KMS-11 (cell line): Measurements from ENCODE around the gene BLOC1S1.

Source experiments
- H2AFZ ChIP-seq: fragments of 200-600 bp; sonication (generic); 2 replicates; pipeline ENCODE4 v1.6.1; 2016; ENCODE audit warnings: antibody characterized with exemption, mixed run types, low read depth
- H3K27ac ChIP-seq: fragments of 200-600 bp; sonication (generic); 2 replicates; pipeline ENCODE4 v1.6.1; 2016; ENCODE audit warnings: mild to moderate bottlenecking, mixed run types
- H3K27me3 ChIP-seq: fragments of 200-600 bp; sonication (generic); 2 replicates; pipeline ENCODE4 v1.6.1; 2017; ENCODE audit warnings: mild to moderate bottlenecking, low read depth, mixed run types, moderate library complexity; ENCODE audit not compliant: insufficient read depth
- H3K36me3 ChIP-seq: fragments of 200-600 bp; sonication (generic); 2 replicates; pipeline ENCODE4 v1.6.1; 2017; ENCODE audit warnings: mild to moderate bottlenecking, mixed run types; ENCODE audit not compliant: insufficient read depth
- H3K4me1 ChIP-seq: fragments of 200-600 bp; sonication (generic); 2 replicates; pipeline ENCODE4 v1.6.1; 2016; ENCODE audit warnings: mild to moderate bottlenecking, low read depth, mixed run types; ENCODE audit not compliant: poor library complexity, severe bottlenecking
- H3K4me2 ChIP-seq: fragments of 200-600 bp; sonication (generic); 2 replicates; pipeline ENCODE4 v1.7.0; 2016; ENCODE audit warnings: mild to moderate bottlenecking, mixed run types
- H3K4me3 ChIP-seq: fragments of 200-600 bp; sonication (generic); IDR thresholded peaks from 2 replicates; pipeline ENCODE4 v1.6.1; 2017; ENCODE audit warnings: low read depth, low read length, mixed read lengths; ENCODE audit not compliant: insufficient read depth
- H3K79me2 ChIP-seq: fragments of 200-600 bp; sonication (generic); 2 replicates; pipeline ENCODE4 v1.6.1; 2016; ENCODE audit warnings: low read depth, mixed run types; ENCODE audit not compliant: insufficient read depth
- H3K9ac ChIP-seq: fragments of 200-600 bp; sonication (generic); 2 replicates; pipeline ENCODE4 v1.6.1; 2016; ENCODE audit warnings: mild to moderate bottlenecking, mixed run types
- H4K20me1 ChIP-seq: fragments of 200-600 bp; sonication (generic); 2 replicates; pipeline ENCODE4 v1.6.1; 2016; ENCODE audit warnings: mild to moderate bottlenecking, mixed run types; ENCODE audit not compliant: insufficient read depth
- TF ChIP-seq, protein P1 (sequence below): fragments of 200-600 bp; sonication (generic); conservative IDR thresholded peaks from 2 replicates; pipeline ENCODE4 v1.6.1; 2017; ENCODE audit warnings: low read depth, mild to moderate bottlenecking, antibody characterized with exemption, low read length, moderate library complexity, mixed read lengths

BLOC1S1 gene

DNA sequence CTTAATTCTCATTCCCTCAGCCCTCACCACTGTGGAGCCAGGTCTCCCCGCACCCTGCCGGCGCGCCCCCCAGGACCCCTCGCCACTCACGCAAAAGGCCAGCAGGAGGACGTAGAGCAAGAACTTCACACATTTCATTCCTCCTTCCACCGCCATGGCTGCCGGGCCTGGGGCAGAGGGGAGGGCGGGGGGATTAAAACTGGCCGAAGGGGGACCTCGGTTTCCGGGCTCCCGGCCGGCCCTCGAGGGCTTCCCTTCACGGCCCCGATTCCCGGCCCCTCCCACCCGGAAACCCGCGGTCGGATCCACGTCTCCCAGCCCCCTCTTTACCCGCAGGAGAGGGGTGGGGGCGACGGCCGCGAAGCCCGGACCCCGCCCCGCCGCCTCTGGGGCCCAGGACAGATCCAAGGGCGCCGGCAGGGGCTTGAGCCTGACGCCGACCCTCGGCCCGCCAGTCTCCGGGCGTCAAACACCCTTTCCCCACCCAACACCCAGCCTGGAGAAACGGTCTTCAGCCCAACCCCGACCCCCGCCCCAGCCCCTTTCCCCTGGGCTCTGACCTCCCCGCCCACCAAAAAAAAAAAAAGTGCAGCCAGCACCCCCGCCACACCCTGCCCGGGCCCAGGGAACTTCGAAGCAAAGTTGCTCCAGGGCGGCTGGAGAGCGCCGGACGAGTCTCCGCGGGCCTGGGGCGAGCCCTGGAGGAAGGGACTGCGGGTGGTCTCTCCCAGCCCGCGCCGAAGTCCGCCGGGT is 12.5 kb downstream of the BLOC1S1 start:
- Histone ChIP-seq H3K4me1 (peaks cover 20% of the 10 kb centered on the region), H4K20me1 (no peaks in the 10 kb centered on the region), H3K27ac (peak overlapping the region; percentile 63), H3K4me3 (peak overlapping the region; percentile 69), H3K27me3 (no peaks in the 10 kb centered on the region), H2AFZ (peak overlapping the region; percentile 88), H3K9ac (peak overlapping the region; percentile 80), H3K79me2 (peaks cover 13% of the 10 kb centered on the region; the same call in 1 of the 2 replicates), H3K4me2 (peak overlapping the region; percentile 87), H3K36me3 (no peaks in the 10 kb centered on the region; the same call in 1 of the 2 replicates)
- TF ChIP-seq, protein P1, sequence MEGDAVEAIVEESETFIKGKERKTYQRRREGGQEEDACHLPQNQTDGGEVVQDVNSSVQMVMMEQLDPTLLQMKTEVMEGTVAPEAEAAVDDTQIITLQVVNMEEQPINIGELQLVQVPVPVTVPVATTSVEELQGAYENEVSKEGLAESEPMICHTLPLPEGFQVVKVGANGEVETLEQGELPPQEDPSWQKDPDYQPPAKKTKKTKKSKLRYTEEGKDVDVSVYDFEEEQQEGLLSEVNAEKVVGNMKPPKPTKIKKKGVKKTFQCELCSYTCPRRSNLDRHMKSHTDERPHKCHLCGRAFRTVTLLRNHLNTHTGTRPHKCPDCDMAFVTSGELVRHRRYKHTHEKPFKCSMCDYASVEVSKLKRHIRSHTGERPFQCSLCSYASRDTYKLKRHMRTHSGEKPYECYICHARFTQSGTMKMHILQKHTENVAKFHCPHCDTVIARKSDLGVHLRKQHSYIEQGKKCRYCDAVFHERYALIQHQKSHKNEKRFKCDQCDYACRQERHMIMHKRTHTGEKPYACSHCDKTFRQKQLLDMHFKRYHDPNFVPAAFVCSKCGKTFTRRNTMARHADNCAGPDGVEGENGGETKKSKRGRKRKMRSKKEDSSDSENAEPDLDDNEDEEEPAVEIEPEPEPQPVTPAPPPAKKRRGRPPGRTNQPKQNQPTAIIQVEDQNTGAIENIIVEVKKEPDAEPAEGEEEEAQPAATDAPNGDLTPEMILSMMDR: no peak

DNA sequence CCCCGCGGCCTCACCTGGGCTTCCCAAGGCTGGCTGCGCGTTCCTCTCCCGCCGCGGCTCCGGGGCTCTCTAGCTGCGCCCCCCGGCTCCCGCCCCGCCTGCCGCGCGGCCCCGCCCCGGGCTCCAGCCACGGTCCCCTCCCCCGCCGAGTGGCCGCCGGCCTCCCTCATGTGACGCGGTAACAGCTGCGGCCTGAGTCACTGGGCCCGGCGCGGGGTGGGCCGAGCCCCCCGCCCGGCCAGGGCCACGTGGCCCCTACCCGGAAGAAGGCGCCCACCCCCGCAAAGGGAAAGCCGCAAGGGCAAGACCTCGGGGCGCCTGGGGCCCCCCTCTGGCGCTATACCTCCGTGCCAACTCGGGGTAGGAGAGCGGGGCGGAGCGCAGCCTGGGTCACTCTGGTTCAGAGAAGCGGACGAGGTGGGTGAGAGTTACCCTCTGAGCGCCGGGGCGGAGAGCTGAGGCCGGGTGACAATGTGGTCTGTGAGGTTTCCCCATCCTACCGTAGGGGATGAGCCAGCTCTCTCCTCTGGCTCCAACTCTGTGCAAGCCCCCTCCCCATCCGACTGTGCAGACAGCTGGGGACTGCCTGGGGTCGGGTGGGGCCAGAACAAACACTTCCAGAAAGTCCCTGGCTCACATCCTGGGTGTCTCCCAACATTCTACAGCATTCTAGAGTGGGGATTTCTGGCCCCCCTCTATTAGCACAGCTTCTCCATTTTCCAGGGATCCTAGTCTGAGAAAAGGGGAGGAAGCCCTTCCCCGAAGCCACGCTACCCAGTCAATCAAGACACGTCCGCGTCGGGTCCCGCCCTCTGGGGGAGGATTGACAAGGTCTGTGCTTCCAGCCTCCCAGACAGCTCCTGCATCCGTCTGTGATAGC is 13.3 kb downstream of the BLOC1S1 start, which contains the start of gene CD63:
Gene CD63, minus strand, starts transcription at position 71 of the 880 bp plus-strand sequence. CDS start 668 bp downstream, outside the sequence.
- Histone ChIP-seq H3K27ac (peak within 1 kb of the TSS; percentile 63), H3K4me1 (peaks cover 20% of the 10 kb centered on the region), H2AFZ (peak within 1 kb of the TSS; percentile 88), H3K9ac (peak within 1 kb of the TSS; percentile 80), H3K4me3 (peak within 1 kb of the TSS; percentile 69), H3K27me3 (no peaks in the 10 kb centered on the region), H4K20me1 (no peaks in the 10 kb centered on the region), H3K79me2 (peaks cover 13% of the 10 kb centered on the region; the same call in 1 of the 2 replicates), H3K36me3 (no peaks in the 10 kb centered on the region; the same call in 1 of the 2 replicates), H3K4me2 (peak within 1 kb of the TSS; percentile 87)
- TF ChIP-seq, protein P1: no peak

DNA sequence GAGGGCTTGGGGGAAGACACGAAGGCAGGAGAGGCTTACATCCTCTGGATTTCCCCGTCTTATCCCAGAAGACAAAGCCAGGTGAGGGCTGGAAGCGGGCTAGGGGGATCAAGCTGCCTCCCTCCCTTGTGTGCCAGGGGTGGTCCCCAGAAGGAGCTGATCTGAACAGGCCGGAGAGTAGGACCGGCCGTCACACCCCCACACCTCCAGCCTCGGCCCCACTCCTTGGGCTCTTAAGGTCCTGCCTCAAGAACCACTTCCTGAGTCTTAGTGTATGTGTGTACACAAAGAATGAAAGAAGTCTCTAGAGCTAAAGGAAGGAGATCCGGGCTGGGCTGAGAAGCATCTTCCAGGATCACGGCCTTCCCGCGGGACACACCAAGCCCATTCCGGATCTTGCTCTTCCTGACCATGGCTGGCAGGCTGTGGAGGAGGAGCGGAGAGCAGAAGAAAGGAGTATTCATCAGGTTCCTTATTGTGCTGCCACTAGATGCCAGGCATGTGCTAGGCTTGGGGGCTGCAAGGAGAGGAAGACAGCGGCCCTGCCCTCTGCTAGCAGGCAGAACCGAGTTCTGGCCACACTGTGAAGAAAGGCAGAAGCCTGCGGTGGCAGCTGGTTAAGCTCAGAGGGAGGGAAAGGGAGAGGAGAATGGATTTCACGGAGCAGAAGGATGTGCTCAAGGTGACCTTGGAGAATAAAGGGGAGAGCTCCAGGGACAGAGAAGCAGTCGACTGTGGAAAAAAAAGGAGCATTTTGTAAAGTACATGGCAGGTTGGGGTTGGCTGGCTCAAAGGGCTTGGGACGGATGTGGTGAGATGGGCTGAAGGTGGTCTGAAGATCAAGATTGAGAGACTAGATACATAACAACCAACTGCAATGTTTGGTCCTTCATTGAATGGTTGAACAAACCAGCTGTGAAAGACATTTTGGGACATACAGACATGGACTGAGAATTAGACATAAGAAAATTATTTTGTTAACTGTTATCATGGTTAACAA is 14.3 kb downstream of the BLOC1S1 start:
- TF ChIP-seq, protein P1: no peak
- Histone ChIP-seq H3K79me2 (peaks cover 13% of the 10 kb centered on the region; the same call in 1 of the 2 replicates), H3K4me2 (peak overlapping the region; percentile 87), H4K20me1 (no peaks in the 10 kb centered on the region), H3K27me3 (no peaks in the 10 kb centered on the region), H2AFZ (peak overlapping the region; percentile 88), H3K27ac (peak overlapping the region; percentile 63; the same call in 1 of the 2 replicates), H3K9ac (peak overlapping the region; percentile 80; the same call in 1 of the 2 replicates), H3K4me3 (no peak overlapping the region), H3K36me3 (no peaks in the 10 kb centered on the region; the same call in 1 of the 2 replicates), H3K4me1 (peaks cover 20% of the 10 kb centered on the region)

DNA sequence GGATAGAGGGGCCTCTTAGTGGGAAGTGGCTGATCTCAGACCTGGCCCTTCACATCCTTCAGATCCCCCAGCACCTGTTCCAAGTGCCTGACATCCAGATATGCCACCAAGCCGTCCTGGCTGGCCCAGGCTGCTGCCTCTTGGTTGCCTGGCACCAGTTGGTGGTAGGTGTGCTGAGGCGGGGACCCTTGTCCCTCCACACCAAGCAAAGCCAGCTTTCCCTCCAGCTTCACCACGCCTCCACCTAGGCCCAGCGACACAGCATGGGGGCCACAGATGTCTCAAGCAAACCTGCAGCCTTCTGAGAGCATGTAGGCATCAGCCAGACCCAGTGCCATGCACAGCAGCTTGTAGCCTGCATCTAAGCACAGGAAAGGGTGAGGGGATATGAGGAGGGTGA is 16.4 kb downstream of the BLOC1S1 start:
- Histone ChIP-seq H2AFZ (no peak overlapping the region), H3K9ac (no peak overlapping the region), H3K4me1 (peaks cover 21% of the 10 kb centered on the region), H3K79me2 (peaks cover 9% of the 10 kb centered on the region; the same call in 1 of the 2 replicates), H4K20me1 (no peaks in the 10 kb centered on the region), H3K4me3 (no peak overlapping the region), H3K4me2 (no peak overlapping the region), H3K27ac (no peak overlapping the region), H3K27me3 (no peaks in the 10 kb centered on the region), H3K36me3 (no peaks in the 10 kb centered on the region)
- TF ChIP-seq, protein P1: no peak
